ENCODE measurements around the gene CBFB.

CBFB gene

DNA sequence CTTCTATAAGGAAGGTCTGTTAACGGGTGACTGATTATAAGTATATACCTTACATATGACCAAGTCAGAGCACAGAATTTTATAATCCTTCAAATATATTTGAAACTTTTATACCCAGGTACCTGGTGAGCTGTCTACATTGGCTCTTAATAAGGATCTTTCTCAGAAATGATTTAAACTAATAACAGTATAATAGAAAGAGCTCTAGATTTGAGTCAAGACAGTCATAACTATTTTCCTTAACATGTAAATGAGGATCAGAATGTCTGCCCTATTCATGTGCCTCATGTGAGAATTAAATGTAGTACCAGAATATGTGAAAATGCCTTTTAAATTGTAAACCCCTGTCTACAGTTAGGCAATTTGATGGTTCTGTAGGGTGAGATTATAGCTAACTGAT is 14.5 kb downstream of the CBFB start:
- TF ChIP-seq GATA3 (IDR thresholded peaks at IDR 0.05; ENCODE audit: low read depth, low read length) (no peak), GATA2 (IDR thresholded peaks at IDR 0.05; ENCODE audit: low read depth, low read length) (no peak)

DNA sequence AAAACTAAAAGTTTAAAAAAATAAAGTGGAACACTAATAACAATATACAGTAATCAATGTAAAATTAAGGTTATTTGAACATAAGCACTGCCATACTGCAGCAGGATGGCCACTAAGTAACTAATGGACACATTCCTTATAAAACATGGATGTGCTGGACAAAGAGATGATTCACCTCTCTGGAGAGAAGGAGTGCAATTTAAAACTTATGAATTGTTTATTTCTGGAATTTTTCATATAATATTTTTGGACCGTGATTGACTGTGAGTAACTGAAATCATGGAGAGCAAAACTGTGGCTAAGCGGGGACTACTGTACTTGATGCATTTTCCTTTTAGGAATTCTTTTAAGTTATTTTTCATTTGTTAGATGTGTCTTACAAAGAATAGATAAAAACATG is 21.8 kb downstream of the CBFB start:
- no peak for TF ChIP-seq GATA2 (IDR thresholded peaks at IDR 0.05; ENCODE audit: low read depth, low read length)
- no peak for TF ChIP-seq GATA3 (IDR thresholded peaks at IDR 0.05; ENCODE audit: low read depth, low read length)

DNA sequence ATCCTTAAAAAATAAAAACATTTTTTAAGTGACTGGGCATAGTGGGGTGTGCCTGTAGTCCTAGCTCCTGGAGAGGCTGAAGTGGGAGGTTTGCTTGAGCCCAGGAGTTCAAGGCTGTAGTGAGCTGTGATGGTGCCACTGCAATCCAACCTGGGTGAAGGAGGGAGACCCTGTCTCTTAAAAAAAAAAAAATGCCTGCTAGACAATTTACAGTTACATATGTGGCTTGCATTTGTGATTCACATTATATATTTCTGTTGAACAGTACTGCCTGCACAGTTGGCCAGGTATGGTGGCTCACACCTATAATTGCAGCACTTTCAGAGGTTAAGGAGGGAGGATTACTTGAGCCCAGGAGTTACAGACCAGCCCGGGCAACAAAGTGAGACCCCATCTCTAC is 23.4 kb downstream of the CBFB start:
- TF ChIP-seq GATA2 (IDR thresholded peaks at IDR 0.05; ENCODE audit: low read depth, low read length), result no peak
- TF ChIP-seq GATA3 (IDR thresholded peaks at IDR 0.05; ENCODE audit: low read depth, low read length), result no peak

DNA sequence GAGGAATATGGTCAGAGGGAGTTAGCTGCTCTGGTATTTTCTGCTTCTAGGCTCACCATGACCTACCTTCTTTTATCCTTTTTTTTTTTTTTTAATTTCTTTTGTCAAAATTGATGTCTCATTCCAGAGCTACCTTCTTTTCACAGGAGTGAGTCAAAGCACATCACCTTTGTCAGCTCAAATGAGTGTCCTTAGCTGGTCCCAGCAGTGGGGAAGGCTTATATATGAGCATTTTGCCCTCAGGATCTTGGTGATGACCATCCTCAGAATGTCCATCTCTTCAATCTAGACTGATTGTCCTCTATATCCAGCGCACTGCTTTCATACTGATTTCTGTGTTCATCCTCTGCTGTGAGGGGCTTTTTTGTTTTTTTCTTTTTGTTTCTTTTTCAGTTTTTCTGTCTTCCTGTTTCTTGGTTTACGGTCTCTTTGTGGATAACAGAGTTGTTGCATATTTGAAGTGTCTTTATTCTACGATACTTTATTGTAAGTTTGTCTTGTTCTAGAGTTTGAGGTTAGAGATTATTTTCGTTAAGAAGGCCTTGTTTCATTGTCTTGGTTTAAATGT is 24.9 kb downstream of the CBFB start:
- TF ChIP-seq GATA2 (IDR thresholded peaks at IDR 0.05; ENCODE audit: low read depth, low read length) (no peak), GATA3 (IDR thresholded peaks at IDR 0.05; ENCODE audit: low read depth, low read length) (no peak)

DNA sequence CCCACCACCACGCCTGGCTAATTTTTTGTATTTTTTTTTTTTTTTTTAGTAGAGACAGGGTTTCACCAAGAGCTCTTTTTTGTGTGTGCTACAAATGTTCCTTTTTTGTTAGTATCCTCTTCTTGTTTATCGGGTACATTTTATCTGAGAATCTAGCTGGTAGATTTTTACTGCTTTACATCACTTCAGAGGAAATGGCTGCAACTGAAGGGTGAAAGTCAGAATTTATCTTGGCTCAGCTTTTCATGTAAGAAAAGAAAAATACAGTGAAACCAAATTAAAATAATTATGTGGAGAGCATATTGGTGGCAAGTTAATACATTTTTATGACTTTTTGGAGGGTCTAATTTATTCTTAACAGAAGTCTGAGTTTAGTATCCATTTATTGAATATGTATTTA is 26.0 kb downstream of the CBFB start:
- no peak for TF ChIP-seq GATA2 (IDR thresholded peaks at IDR 0.05; ENCODE audit: low read depth, low read length)
- no peak for TF ChIP-seq GATA3 (IDR thresholded peaks at IDR 0.05; ENCODE audit: low read depth, low read length)

DNA sequence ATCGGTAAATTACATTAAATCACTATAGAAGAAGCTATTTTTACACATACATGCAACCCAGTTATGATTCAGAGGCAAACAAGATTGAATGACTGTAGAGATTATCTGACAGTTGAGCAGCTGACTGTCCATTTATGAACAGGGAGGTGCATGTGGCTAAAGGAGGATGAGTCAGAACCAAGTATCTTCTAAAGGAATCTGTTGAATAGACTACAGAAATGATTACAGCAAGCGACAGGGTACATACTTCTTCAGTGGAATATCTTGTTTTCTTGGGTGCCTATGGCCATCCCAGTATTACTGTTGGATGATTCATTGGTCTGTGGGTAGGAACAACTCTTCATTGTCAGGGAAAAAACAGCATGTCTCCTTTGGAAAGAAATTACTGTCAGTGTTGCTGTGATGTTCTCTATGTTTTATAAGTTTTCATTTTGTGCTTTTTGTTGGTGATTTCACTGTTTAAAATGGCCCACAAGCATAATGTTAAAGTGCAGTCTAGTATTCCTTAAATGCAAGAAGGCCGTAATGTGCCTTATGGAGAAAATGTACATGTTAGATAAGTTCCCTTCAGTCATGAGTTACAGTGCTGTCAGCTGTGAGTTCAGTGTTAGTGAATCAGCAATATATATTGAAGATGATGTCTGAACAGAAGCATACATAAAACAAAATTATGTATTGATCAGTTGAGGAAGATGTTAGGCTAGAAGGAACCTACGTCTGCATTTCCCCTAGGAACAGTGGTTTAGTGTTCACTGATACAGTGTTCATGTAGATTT is 27.0 kb downstream of the CBFB start:
- TF ChIP-seq GATA2 (IDR thresholded peaks at IDR 0.05; ENCODE audit: low read depth, low read length) (no peak), GATA3 (IDR thresholded peaks at IDR 0.05; ENCODE audit: low read depth, low read length) (no peak)

DNA sequence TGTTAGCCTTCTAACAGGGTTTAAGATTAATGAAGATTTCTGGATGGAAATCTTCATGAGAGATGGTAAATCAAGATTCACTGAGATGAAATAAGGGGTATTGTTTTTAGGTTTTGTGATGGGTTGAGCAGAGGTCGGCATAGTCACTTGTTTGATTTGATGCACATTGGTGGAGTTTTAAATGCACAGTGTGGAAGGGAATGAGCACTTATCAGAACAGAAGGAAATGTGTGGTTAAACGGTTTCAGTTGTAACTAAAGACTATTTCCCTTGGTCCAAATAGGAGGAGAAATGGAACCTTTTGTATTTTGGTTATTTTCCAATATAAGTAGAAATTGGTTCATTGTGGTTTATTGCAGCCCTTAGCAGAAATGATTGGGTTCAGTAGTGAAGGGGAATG is 34.1 kb downstream of the CBFB start:
- TF ChIP-seq GATA3 (IDR thresholded peaks at IDR 0.05; ENCODE audit: low read depth, low read length) (no peak), GATA2 (IDR thresholded peaks at IDR 0.05; ENCODE audit: low read depth, low read length) (no peak)

DNA sequence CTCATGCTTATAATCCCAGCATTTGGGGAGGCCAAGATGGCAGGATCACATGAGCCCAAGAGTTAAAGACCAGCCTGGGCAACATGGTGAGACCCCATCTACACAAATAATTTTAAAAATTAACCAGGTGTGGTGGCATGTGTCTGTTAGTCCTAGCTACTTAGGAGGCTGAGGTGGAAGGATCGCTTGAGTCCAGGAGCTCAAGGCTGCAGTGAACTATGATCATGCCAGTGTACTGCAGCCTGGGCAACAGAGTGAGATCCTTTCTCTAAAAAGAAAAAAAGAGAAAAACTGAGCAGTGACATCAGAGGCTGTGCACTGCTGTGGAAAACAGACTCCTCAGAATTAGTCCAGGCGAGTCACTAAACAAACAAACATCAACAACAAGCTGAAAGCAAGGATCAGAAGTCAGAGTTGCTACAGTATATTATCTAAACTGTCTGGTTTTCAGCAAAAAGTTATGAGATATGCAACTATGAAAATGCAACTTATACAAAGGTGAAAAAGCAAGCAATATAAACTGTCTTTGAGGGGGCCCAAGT is 39.3 kb downstream of the CBFB start:
- TF ChIP-seq GATA2 (IDR thresholded peaks at IDR 0.05; ENCODE audit: low read depth, low read length) (no peak), GATA3 (IDR thresholded peaks at IDR 0.05; ENCODE audit: low read depth, low read length) (no peak)

DNA sequence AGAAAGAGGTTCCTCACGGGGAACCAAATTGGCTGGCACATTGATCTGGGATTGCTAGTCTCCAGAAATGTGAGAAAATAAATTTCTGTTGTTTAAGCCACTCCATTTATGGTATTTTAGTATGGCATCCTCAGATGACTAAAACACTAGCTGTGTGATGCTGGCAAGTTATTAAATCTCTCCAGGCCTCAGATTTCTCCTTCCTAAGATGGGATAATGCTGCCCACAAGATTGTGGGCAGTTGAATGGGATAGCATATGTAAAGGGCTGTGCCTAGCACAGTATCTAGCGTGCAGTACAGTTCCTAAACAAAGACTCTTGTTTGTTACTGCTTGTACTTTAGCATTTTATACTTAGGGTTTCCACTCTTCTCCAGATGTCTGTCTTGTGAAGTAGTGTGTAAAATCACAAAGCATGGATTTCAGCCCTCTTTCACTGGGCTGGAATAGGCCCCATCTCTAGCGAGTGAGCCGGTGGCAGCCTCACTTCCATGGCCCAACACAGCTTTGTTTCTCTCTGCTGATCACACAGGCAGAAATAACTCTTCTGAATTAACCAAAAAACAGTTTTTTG is 42.6 kb downstream of the CBFB start:
- TF ChIP-seq GATA3 (IDR thresholded peaks at IDR 0.05; ENCODE audit: low read depth, low read length) (no peak), GATA2 (IDR thresholded peaks at IDR 0.05; ENCODE audit: low read depth, low read length) (no peak)

DNA sequence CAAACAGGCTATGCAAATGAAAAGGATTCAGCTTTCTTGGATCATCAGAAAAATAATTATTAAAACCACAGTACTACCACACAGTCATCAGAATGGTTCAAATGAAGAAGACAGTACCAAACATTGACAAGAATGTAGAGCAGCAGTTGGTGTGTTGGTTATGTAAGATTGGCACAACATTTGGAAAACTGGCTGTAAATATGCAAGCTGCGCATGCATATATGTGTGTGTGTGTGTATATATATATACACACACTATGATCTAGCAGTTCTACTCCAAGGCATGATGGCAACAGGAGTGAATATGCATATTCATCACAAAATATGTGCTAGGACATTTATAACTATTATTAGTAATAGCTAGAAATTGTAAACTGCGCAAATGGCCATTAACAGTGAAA is 46.4 kb downstream of the CBFB start:
- no peak for TF ChIP-seq GATA2 (IDR thresholded peaks at IDR 0.05; ENCODE audit: low read depth, low read length)
- TF ChIP-seq GATA3 (IDR thresholded peaks at IDR 0.05; ENCODE audit: low read depth, low read length), result no peak

DNA sequence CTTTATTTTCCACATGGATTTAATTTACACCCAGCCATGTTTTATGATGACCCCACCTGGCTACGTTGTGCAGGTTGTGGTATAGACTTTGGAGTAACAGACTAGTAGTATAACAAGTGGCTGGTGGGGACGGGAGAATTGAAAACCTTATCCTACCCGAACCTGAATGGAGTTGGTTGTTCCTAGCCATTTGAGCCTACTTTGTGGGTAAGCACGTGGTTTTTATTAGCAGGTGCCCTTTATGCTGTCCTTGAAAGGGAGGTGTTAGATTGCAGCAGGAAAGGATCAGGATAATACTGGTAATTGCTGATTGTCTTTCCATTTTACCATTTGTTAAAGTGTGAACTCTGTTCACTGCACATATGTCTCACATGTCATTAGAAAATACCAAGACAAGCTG is 48.9 kb downstream of the CBFB start:
- TF ChIP-seq GATA3 (IDR thresholded peaks at IDR 0.05; ENCODE audit: low read depth, low read length) (no peak), GATA2 (IDR thresholded peaks at IDR 0.05; ENCODE audit: low read depth, low read length) (no peak)

DNA sequence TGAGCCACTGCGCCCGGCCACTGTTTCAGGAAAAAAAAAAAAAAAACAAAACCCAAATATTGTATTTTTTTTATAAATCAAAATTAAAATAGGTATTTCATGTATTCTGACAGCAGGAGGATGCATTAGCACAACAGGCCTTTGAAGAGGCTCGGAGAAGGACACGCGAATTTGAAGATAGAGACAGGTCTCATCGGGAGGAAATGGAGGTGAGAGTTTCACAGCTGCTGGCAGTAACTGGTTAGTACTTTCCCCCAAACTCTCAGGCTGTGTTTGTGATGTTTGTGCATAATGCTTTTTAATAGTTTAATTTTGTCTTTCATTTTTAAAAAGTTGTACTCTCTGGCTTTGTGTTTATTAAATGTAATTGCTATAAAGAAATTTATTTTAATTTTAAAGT is 53.2 kb downstream of the CBFB start:
- TF ChIP-seq GATA3 (IDR thresholded peaks at IDR 0.05; ENCODE audit: low read depth, low read length) (no peak), GATA2 (IDR thresholded peaks at IDR 0.05; ENCODE audit: low read depth, low read length) (no peak)

DNA sequence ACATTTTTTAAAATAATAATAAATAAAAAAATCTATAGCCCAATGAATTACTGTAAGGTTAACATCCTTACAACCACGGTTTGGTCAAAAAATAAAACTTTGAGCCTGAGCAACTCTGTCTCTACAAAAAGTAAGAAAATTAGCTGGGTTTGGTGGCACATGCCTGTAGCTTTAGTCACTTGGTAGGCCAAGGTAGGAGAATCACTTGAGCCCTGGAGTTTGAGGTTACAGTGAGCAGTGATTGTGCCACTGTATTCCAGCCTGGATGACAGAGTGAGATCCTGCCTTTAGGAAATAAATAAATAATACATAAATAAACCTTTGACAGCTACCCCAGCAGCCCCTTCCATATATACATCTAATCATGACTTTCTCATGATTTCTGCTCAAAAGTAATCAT is 53.9 kb downstream of the CBFB start:
- no peak for TF ChIP-seq GATA3 (IDR thresholded peaks at IDR 0.05; ENCODE audit: low read depth, low read length)
- TF ChIP-seq GATA2 (IDR thresholded peaks at IDR 0.05; ENCODE audit: low read depth, low read length), result no peak

DNA sequence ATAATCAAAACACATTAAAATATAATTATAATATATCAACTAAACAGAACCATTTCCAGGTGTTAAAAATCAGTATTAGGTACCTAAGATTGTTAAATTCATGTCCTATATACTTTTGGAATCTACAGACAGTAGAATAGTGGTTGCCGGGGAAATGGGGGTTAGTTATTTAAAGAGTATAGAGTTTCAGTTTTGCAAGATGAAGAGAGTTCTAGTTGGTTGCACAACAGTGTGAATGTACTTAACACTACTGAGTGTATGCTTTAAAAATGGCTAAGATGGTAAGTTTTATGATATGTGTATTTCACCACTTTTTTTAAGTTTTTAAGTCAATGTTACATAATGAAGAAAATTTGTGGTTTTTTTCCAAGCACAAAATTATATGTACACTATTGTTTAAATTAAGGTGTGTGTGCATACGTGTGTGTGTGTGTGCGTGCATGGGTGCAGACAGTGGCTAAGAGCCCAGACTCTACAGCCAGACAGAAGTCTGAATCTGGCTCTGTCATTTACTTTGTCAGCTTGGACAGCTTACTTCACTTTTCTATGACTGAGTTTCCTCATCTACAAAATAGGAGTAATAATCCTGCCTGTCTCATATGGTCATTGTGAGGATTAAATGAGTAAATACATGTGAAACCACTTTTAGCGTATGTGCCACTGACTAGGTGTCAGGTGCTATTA is 55.5 kb downstream of the CBFB start:
- no peak for TF ChIP-seq GATA2 (IDR thresholded peaks at IDR 0.05; ENCODE audit: low read depth, low read length)
- TF ChIP-seq GATA3 (IDR thresholded peaks at IDR 0.05; ENCODE audit: low read depth, low read length), result no peak
